Neural progenitor cell (in vitro differentiated cells): Measurements from ENCODE around the gene RNF220. TPM values are rescaled to one million over a fixed set of nuclear protein-coding genes. Genes with fewer than 3 reads are reported as not detected.

Experiments
- DNase-seq: peaks from one replicate; pipeline ENCODE4 v3.0.0-alpha.2; 2016; ENCODE audit warnings: low spot score
- H2AFZ ChIP-seq: fragments of 200-600 bp; sonication (generic); replicated peaks from 2 replicates; pipeline ENCODE4 v1.6.1; 2016; ENCODE audit warnings: antibody characterized with exemption
- H3F3A ChIP-seq: fragments of 200-600 bp; sonication (generic); 2 replicates; pipeline ENCODE4 v1.6.1; 2016; ENCODE audit warnings: antibody characterized with exemption, low read depth
- H3K27ac ChIP-seq: fragments of 200-600 bp; sonication (generic); 2 replicates; pipeline ENCODE4 v1.5.1; 2016; ENCODE audit warnings: mild to moderate bottlenecking
- H3K27me3 ChIP-seq: fragments of 200-600 bp; sonication (generic); 2 replicates; pipeline ENCODE4 v1.6.1; 2016; ENCODE audit warnings: mild to moderate bottlenecking, moderate library complexity
- H3K36me3 ChIP-seq: fragments of 200-600 bp; sonication (generic); 2 replicates; pipeline ENCODE4 v1.5.1; 2016
- H3K4me1 ChIP-seq: fragments of 200-600 bp; sonication (generic); 2 replicates; pipeline ENCODE4 v1.6.1; 2016; ENCODE audit warnings: mixed run types
- H3K4me2 ChIP-seq: fragments of 200-600 bp; sonication (generic); 2 replicates; pipeline ENCODE4 v1.6.1; 2016
- H3K4me3 ChIP-seq: fragments of 200-600 bp; sonication (generic); 2 replicates; pipeline ENCODE4 v1.5.1; 2016
- H3K79me2 ChIP-seq: fragments of 200-600 bp; sonication (generic); 2 replicates; pipeline ENCODE4 v1.6.1; 2016; ENCODE audit warnings: low read depth
- H3K9ac ChIP-seq: fragments of 200-600 bp; sonication (generic); 2 replicates; pipeline ENCODE4 v1.6.1; 2016
- H3K9me3 ChIP-seq: fragments of 200-600 bp; sonication (generic); 2 replicates; pipeline ENCODE4 v1.5.1; 2016; ENCODE audit warnings: low read depth
- H4K20me1 ChIP-seq: fragments of 200-600 bp; sonication (generic); 2 replicates; pipeline ENCODE4 v1.6.1; 2016; ENCODE audit warnings: low read depth
- H3K27ac Mint-ChIP-seq: 3 replicates; pipeline ENCODE4 v1.8.0; 2021; ENCODE audit warnings: mixed read lengths
- H3K27me3 Mint-ChIP-seq: 2 replicates; pipeline ENCODE4 v1.8.0; 2022; ENCODE audit warnings: low read depth, mild to moderate bottlenecking, inconsistent platforms, moderate library complexity, mixed read lengths; ENCODE audit not compliant: insufficient read depth
- H3K36me3 Mint-ChIP-seq: 3 replicates; pipeline ENCODE4 v1.8.0; 2021; ENCODE audit warnings: mixed read lengths
- H3K4me1 Mint-ChIP-seq: 3 replicates; pipeline ENCODE4 v1.8.0; 2021; ENCODE audit warnings: mixed read lengths
- H3K4me3 Mint-ChIP-seq: 3 replicates; pipeline ENCODE4 v1.8.0; 2021; ENCODE audit warnings: mild to moderate bottlenecking, moderate library complexity, mixed read lengths
- H3K9me3 Mint-ChIP-seq: 3 replicates; pipeline ENCODE4 v1.8.0; 2020; ENCODE audit warnings: mixed read lengths
- CTCF ChIP-seq: fragments of 200-600 bp; sonication (generic); IDR thresholded peaks from 2 replicates; pipeline ENCODE4 v1.5.1; 2017; ENCODE audit warnings: antibody characterized with exemption, mild to moderate bottlenecking
- EZH2 ChIP-seq: fragments of 200-600 bp; sonication (generic); IDR thresholded peaks from 2 replicates; pipeline ENCODE4 v1.6.1; 2017; ENCODE audit warnings: antibody characterized with exemption, mild to moderate bottlenecking, moderate library complexity
- EZH2phosphoT487 ChIP-seq: fragments of 200-600 bp; sonication (generic); IDR thresholded peaks from 2 replicates; pipeline ENCODE4 v1.6.1; 2017; ENCODE audit warnings: antibody characterized with exemption
- total RNA-seq: library from RNA; depleted of rRNA; stranded (reverse); fragments of >200 nt; gene quantifications from 2 replicates; pipeline ENCODE4 v1.2.3, GENCODE V29; 2015; ENCODE audit warnings: low replicate concordance

Gene RNF220
- total RNA-seq, 1 donor from 2014 or later, result 93.8 TPM

DNA sequence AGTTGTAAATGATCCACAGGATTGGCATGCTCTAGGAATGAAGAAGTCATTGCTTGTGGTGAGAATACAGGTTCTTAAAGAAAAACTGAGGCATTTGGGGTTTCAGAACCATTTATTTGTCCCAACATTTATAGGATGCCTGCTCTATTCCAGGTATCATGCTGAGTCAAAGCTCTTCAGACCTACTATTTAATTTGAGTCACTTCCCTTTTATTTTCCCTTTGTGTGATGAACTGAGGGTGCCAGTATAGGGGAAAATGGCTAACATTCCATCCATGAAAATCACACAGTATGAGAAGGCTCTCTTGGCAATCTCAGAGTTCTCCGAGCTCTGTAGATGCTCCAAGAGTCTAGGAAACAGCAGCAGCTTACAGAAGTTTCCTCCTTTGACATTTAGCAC lies 110.4 kb downstream of the RNF220 start:
- peaks cover 100% of the 10 kb centered on the region for H3K27me3 ChIP-seq
- H3K27me3 Mint-ChIP-seq, result peaks cover 64% of the 10 kb centered on the region
- no peak overlapping the region for H3K27ac ChIP-seq

DNA sequence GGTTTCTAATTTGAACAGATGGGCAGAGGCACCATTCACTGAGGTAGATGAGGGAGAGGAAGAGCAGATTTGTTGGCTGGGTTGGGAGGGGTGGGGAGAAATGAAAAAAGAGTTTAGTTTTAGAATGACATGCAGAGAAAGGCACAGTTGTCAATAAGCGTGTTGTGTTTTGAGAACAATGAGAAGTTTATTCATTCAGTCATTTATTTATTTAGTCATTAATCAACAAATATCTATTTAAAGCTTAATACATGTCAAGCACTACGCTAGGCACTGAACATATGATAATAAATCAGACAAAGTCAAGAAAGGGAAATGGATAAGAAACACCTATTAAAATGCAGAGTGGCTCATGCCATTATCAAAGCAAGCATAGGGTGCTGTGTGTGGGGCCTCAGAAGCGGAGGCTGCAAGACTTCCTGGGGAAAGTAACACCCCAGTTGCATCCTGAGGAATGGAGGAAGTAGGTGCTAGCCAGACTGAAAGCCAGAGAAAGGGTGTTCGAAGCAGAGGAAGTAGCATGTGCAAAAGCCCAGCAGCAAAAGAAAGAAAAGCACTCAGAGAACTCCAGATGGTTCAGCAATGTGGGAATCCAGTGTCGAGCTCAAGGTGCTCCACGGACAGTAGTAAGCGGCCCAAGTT lies 114.1 kb downstream of the RNF220 start:
- Histone ChIP-seq H3F3A (peaks cover under 1% of the 10 kb centered on the region), H3K4me2 (no peak overlapping the region), H4K20me1 (peaks cover 18% of the 10 kb centered on the region), H3K36me3 (no peaks in the 10 kb centered on the region), H3K4me3 (no peak overlapping the region), H3K9me3 (no peaks in the 10 kb centered on the region), H3K9ac (no peak overlapping the region), H2AFZ (no peak overlapping the region), H3K27ac (no peak overlapping the region), H3K79me2 (no peaks in the 10 kb centered on the region), H3K27me3 (peaks cover 100% of the 10 kb centered on the region), H3K4me1 (peaks cover 7% of the 10 kb centered on the region)
- Mint-ChIP-seq H3K27ac (no peak overlapping the region), H3K36me3 (peaks cover 7% of the 10 kb centered on the region), H3K4me1 (peaks cover 10% of the 10 kb centered on the region), H3K4me3 (no peak overlapping the region), H3K9me3 (peaks cover 14% of the 10 kb centered on the region), H3K27me3 (peaks cover 52% of the 10 kb centered on the region)
- TF ChIP-seq EZH2 (no peak), CTCF (no peak), EZH2phosphoT487 (no peak)
- no peak for DNase-seq

More for the DNA sequence above, 110.4 kb downstream of the RNF220 start:
- Mint-ChIP-seq H3K27ac (no peak overlapping the region), H3K4me3 (no peak overlapping the region), H3K36me3 (peaks cover 7% of the 10 kb centered on the region), H3K9me3 (peaks cover 12% of the 10 kb centered on the region), H3K4me1 (peaks cover 19% of the 10 kb centered on the region)
- H3F3A ChIP-seq, result no peaks in the 10 kb centered on the region
- H3K79me2 ChIP-seq, result no peaks in the 10 kb centered on the region
- H2AFZ ChIP-seq, result no peak overlapping the region
- TF ChIP-seq EZH2phosphoT487, result no peak
- TF ChIP-seq CTCF, result no peak
- no peak for TF ChIP-seq EZH2
- DNase-seq, result no peak
- H3K4me1 ChIP-seq, result no peaks in the 10 kb centered on the region
- H3K9me3 ChIP-seq, result no peaks in the 10 kb centered on the region
- peaks cover 27% of the 10 kb centered on the region for H4K20me1 ChIP-seq
- no peaks in the 10 kb centered on the region for H3K36me3 ChIP-seq
- H3K4me2 ChIP-seq, result no peak overlapping the region
- H3K4me3 ChIP-seq, result no peak overlapping the region
- H3K9ac ChIP-seq, result no peak overlapping the region

DNA sequence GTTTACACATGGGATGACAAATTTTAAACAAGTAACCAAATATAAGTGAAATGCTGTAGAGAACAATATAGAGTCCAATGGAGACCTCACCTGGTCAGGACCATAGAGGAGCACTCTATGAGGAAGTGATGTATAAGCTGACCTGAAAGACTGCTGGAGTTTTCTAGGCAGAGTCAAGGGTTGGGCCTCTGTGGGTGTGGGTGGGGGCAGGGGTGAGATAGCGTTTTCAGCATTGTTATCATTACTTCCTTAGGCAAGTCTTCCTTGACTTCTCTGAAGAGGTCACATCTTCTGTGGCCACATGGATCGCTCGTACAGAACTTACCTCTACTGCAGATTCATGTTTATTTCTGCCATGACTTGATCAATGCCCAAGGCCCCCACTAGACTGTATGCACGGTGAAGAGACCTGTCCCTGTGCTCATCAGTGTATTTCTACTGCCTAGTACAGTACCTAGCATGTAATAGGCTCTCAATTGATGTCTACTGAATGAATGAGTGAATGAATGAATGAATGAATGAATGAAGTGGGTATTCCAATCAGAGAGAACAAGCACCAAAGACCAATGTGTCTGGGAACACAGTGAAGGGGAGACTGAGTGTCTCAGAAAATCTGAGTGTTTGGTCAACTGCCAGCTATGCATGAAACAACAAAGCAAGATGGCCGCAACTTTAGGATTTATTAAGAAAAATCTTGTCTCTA lies 116.5 kb downstream of the RNF220 start:
- H3K4me1 ChIP-seq, result peaks cover 20% of the 10 kb centered on the region
- H3K9me3 ChIP-seq, result no peaks in the 10 kb centered on the region
- H3K79me2 ChIP-seq, result no peaks in the 10 kb centered on the region
- no peak for TF ChIP-seq EZH2phosphoT487
- no peak for TF ChIP-seq EZH2
- no peak for TF ChIP-seq CTCF
- Mint-ChIP-seq H3K27ac (no peak overlapping the region), H3K4me1 (peaks cover 10% of the 10 kb centered on the region), H3K36me3 (peaks cover 4% of the 10 kb centered on the region), H3K9me3 (peaks cover 7% of the 10 kb centered on the region), H3K27me3 (peaks cover 37% of the 10 kb centered on the region), H3K4me3 (no peak overlapping the region)
- peaks cover 100% of the 10 kb centered on the region for H3K27me3 ChIP-seq
- H3K4me2 ChIP-seq, result no peak overlapping the region
- peaks cover 18% of the 10 kb centered on the region for H3F3A ChIP-seq
- H3K36me3 ChIP-seq, result no peaks in the 10 kb centered on the region
- no peak overlapping the region for H2AFZ ChIP-seq
- no peak overlapping the region for H3K9ac ChIP-seq
- H4K20me1 ChIP-seq, result peaks cover 34% of the 10 kb centered on the region
- no peak overlapping the region for H3K27ac ChIP-seq
- no peak overlapping the region for H3K4me3 ChIP-seq
- DNase-seq, result no peak
